H1 (cell line): ENCODE results near the gene ARHGEF25.
A peak's percentile ranks its signal among the peaks of the same experiment; 100 is the strongest.

Source experiments
- BCL11A ChIP-seq, 2 experiments: IDR thresholded peaks; one replicate each; pipeline ENCODE4 v1.6.1; 2011; ENCODE audit warnings: low read depth in 2 of 2, low read length in 2 of 2, mild to moderate bottlenecking in 2 of 2
- CBX8 ChIP-seq: fragments of 300-800, 300-1000 bp; sonication (generic); IDR thresholded peaks from 2 replicates; pipeline ENCODE4 v1.7.1; 2016; ENCODE audit warnings: low read depth, low read length, borderline replicate concordance
- CEBPB ChIP-seq: IDR thresholded peaks from 2 replicates; pipeline ENCODE4 v1.6.1; 2012; ENCODE audit warnings: low read depth, low read length
- CHD2 ChIP-seq: IDR thresholded peaks from 2 replicates; pipeline ENCODE4 v1.6.1; 2012; ENCODE audit warnings: low read length, improper control_type of control experiment
- CTCF ChIP-seq, 3 experiments: IDR thresholded peaks; 1 replicate in 2 of 3; 2 replicates in 1 of 3; pipeline versions ENCODE4 v1.5.1 to v1.6.1; 2011; ENCODE audit warnings: low read length in 3 of 3, mild to moderate bottlenecking in 3 of 3, inconsistent platforms in 2 of 3, low read depth in 1 of 3, moderate library complexity in 1 of 3; ENCODE audit not compliant: insufficient read depth in 1 of 3; ENCODE audit errors: control extremely low read depth in 1 of 3
- HDAC6 ChIP-seq: IDR thresholded peaks from one replicate; pipeline ENCODE4 v1.7.1; 2012; ENCODE audit warnings: low read depth, mild to moderate bottlenecking, inconsistent platforms, low read length, moderate library complexity
- MAX ChIP-seq: IDR thresholded peaks from 2 replicates; pipeline ENCODE4 v1.6.1; 2012; ENCODE audit warnings: inconsistent platforms
- POLR2AphosphoS5 ChIP-seq: IDR thresholded peaks from 2 replicates; pipeline ENCODE4 v1.6.1; 2011; ENCODE audit warnings: low read depth, low read length
- RAD21 ChIP-seq, 2 experiments: IDR thresholded peaks in 1 of 2; conservative IDR thresholded peaks in 1 of 2; 2 replicates each; pipeline ENCODE4 v1.6.1; 2011; ENCODE audit warnings: low read depth in 2 of 2, low read length in 2 of 2, improper control_type of control experiment in 1 of 2, inconsistent platforms in 1 of 2, mild to moderate bottlenecking in 1 of 2, moderate library complexity in 1 of 2
- RBBP5 ChIP-seq: IDR thresholded peaks from 2 replicates; pipeline ENCODE4 v1.7.1; 2012; ENCODE audit warnings: low read depth, mild to moderate bottlenecking, inconsistent platforms, low read length, moderate library complexity, borderline replicate concordance
- RFX5 ChIP-seq: IDR thresholded peaks from 2 replicates; pipeline ENCODE4 v1.6.1; 2011; ENCODE audit warnings: low read depth, low read length, improper control_type of control experiment, borderline replicate concordance
- TAF1 ChIP-seq: IDR thresholded peaks from 2 replicates; pipeline ENCODE4 v1.6.1; 2011; ENCODE audit warnings: mild to moderate bottlenecking, low read depth, low read length
- YY1 ChIP-seq: IDR thresholded peaks from 2 replicates; pipeline ENCODE4 v1.6.1; 2011; ENCODE audit warnings: low read depth, mild to moderate bottlenecking, low read length
- TF ChIP-seq, protein P1 (sequence below): IDR thresholded peaks from 2 replicates; pipeline ENCODE4 v1.6.1; 2011; ENCODE audit warnings: low read length, improper control_type of control experiment

GRCh38 chr12:57637364-57637763 lies 26.1 kb downstream of the ARHGEF25 start:
- TF ChIP-seq CBX8: no peak
- TF ChIP-seq CHD2: no peak
- TF ChIP-seq CEBPB: no peak
- TF ChIP-seq, protein P1, sequence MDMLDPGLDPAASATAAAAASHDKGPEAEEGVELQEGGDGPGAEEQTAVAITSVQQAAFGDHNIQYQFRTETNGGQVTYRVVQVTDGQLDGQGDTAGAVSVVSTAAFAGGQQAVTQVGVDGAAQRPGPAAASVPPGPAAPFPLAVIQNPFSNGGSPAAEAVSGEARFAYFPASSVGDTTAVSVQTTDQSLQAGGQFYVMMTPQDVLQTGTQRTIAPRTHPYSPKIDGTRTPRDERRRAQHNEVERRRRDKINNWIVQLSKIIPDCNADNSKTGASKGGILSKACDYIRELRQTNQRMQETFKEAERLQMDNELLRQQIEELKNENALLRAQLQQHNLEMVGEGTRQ: no peak
- TF ChIP-seq RFX5: no peak
- TF ChIP-seq RAD21 (IDR thresholded peaks at IDR 0.05 in 1 of 2, conservative IDR thresholded peaks at IDR 0.05 in 1 of 2; ENCODE audit: low read depth in 2 of 2, low read length in 2 of 2): no peak
- TF ChIP-seq HDAC6: no peak
- no peak for TF ChIP-seq TAF1
- no peak for TF ChIP-seq MAX
- TF ChIP-seq BCL11A (IDR thresholded peaks at IDR 0.05; ENCODE audit: low read depth in 2 of 2, low read length in 2 of 2): no peak
- TF ChIP-seq CTCF (IDR thresholded peaks at IDR 0.05; ENCODE audit: control extremely low read depth in 1 of 3, insufficient read depth in 1 of 3, low read depth in 1 of 3, low read length in 3 of 3): peak in 1 of 3 experiments; percentile 4; a peak in 1 of 4 replicates
- no peak for TF ChIP-seq RBBP5
- TF ChIP-seq YY1: no peak
- TF ChIP-seq POLR2AphosphoS5: no peak
